Endothelial cell (in vitro differentiated cells): Measurements from ENCODE around the gene PFKFB3. TPM values are rescaled to one million over a fixed set of nuclear protein-coding genes. Genes with fewer than 3 reads are reported as not detected.

Source experiments
- DNase-seq: peaks from one replicate; pipeline ENCODE4 v3.0.0; 2021; ENCODE audit warnings: low spot score
- H3K27ac Mint-ChIP-seq: one replicate; pipeline ENCODE4 v1.8.0; 2021; ENCODE audit warnings: mixed read lengths, inconsistent platforms; ENCODE audit not compliant: unreplicated experiment
- H3K27me3 Mint-ChIP-seq: one replicate; pipeline ENCODE4 v1.8.0; 2021; ENCODE audit warnings: mild to moderate bottlenecking, moderate library complexity, mixed read lengths, inconsistent platforms; ENCODE audit not compliant: unreplicated experiment
- H3K36me3 Mint-ChIP-seq: one replicate; pipeline ENCODE4 v1.8.0; 2021; ENCODE audit warnings: mild to moderate bottlenecking, low read depth, mixed read lengths, inconsistent platforms; ENCODE audit not compliant: unreplicated experiment
- H3K4me1 Mint-ChIP-seq: one replicate; pipeline ENCODE4 v1.8.0; 2021; ENCODE audit warnings: mild to moderate bottlenecking, mixed read lengths, inconsistent platforms; ENCODE audit not compliant: unreplicated experiment
- H3K4me3 Mint-ChIP-seq: one replicate; pipeline ENCODE4 v1.8.0; 2021; ENCODE audit warnings: mild to moderate bottlenecking, mixed read lengths, inconsistent platforms; ENCODE audit not compliant: unreplicated experiment
- H3K9me3 Mint-ChIP-seq: one replicate; pipeline ENCODE4 v1.8.0; 2021; ENCODE audit warnings: mixed read lengths, inconsistent platforms; ENCODE audit not compliant: unreplicated experiment
- total RNA-seq: library from RNA; stranded (reverse); fragmentation: NEBNext Ultra II Directional; extraction: Animal tissue kit (Norgen Biotek cat#: 25700); gene quantifications from one replicate; pipeline ENCODE4 v1.2.1, GENCODE V29; 2021; ENCODE audit not compliant: unreplicated experiment
- TF ChIP-seq, protein P1 (sequence below): fragments of 200-600 bp; sonication (generic); IDR thresholded peaks from one replicate; pipeline ENCODE4 v1.5.0; 2021; ENCODE audit warnings: antibody characterized with exemption; ENCODE audit not compliant: unreplicated experiment

PFKFB3 gene
- total RNA-seq, 1 donor from 2014 or later, result 32.3 TPM

- no peak for DNase-seq
- Mint-ChIP-seq H3K4me1 (peaks cover 2% of the 10 kb centered on the region), H3K27me3 (peaks cover 17% of the 10 kb centered on the region), H3K4me3 (no peak overlapping the region), H3K9me3 (no peaks in the 10 kb centered on the region), H3K27ac (no peak overlapping the region), H3K36me3 (peaks cover 49% of the 10 kb centered on the region)
- TF ChIP-seq, protein P1, sequence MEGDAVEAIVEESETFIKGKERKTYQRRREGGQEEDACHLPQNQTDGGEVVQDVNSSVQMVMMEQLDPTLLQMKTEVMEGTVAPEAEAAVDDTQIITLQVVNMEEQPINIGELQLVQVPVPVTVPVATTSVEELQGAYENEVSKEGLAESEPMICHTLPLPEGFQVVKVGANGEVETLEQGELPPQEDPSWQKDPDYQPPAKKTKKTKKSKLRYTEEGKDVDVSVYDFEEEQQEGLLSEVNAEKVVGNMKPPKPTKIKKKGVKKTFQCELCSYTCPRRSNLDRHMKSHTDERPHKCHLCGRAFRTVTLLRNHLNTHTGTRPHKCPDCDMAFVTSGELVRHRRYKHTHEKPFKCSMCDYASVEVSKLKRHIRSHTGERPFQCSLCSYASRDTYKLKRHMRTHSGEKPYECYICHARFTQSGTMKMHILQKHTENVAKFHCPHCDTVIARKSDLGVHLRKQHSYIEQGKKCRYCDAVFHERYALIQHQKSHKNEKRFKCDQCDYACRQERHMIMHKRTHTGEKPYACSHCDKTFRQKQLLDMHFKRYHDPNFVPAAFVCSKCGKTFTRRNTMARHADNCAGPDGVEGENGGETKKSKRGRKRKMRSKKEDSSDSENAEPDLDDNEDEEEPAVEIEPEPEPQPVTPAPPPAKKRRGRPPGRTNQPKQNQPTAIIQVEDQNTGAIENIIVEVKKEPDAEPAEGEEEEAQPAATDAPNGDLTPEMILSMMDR, result no peak
Observed at GRCh38 chr10:6232225-6232807, 29.6 kb downstream of the PFKFB3 start.

DNA sequence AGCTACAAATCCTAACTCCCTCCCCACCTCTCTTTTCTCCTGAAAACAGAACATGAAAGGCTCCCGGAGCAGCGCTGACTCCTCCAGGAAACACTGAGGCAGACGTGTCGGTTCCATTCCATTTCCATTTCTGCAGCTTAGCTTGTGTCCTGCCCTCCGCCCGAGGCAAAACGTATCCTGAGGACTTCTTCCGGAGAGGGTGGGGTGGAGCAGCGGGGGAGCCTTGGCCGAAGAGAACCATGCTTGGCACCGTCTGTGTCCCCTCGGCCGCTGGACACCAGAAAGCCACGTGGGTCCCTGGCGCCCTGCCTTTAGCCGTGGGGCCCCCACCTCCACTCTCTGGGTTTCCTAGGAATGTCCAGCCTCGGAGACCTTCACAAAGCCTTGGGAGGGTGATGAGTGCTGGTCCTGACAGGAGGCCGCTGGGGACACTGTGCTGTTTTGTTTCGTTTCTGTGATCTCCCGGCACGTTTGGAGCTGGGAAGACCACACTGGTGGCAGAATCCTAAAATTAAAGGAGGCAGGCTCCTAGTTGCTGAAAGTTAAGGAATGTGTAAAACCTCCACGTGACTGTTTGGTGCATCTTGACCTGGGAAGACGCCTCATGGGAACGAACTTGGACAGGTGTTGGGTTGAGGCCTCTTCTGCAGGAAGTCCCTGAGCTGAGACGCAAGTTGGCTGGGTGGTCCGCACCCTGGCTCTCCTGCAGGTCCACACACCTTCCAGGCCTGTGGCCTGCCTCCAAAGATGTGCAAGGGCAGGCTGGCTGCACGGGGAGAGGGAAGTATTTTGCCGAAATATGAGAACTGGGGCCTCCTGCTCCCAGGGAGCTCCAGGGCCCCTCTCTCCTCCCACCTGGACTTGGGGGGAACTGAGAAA is 30.4 kb downstream of the PFKFB3 start:
- no peak overlapping the region for H3K4me3 Mint-ChIP-seq
- peaks cover 2% of the 10 kb centered on the region for H3K4me1 Mint-ChIP-seq
- TF ChIP-seq, protein P1, result no peak
- peaks cover 16% of the 10 kb centered on the region for H3K27me3 Mint-ChIP-seq
- DNase-seq, result no peak
- peaks cover 47% of the 10 kb centered on the region for H3K36me3 Mint-ChIP-seq
- H3K27ac Mint-ChIP-seq, result no peak overlapping the region
- H3K9me3 Mint-ChIP-seq, result no peaks in the 10 kb centered on the region

GRCh38 chr10:6233725-6234277 is 31.1 kb downstream of the PFKFB3 start:
- no peak overlapping the region for H3K4me3 Mint-ChIP-seq
- H3K36me3 Mint-ChIP-seq, result peaks cover 45% of the 10 kb centered on the region
- no peak for DNase-seq
- no peak overlapping the region for H3K27ac Mint-ChIP-seq
- H3K9me3 Mint-ChIP-seq, result no peaks in the 10 kb centered on the region
- peaks cover 12% of the 10 kb centered on the region for H3K27me3 Mint-ChIP-seq
- peaks cover 4% of the 10 kb centered on the region for H3K4me1 Mint-ChIP-seq
- TF ChIP-seq, protein P1, result no peak

DNA sequence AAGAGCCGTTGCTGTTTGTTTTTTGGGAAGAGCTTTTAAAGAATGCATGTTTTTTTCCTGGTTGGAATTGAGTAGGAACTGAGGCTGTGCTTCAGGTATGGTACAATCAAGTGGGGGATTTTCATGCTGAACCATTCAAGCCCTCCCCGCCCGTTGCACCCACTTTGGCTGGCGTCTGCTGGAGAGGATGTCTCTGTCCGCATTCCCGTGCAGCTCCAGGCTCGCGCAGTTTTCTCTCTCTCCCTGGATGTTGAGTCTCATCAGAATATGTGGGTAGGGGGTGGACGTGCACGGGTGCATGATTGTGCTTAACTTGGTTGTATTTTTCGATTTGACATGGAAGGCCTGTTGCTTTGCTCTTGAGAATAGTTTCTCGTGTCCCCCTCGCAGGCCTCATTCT is 31.6 kb downstream of the PFKFB3 start:
- TF ChIP-seq, protein P1, result no peak
- peaks cover 12% of the 10 kb centered on the region for H3K27me3 Mint-ChIP-seq
- H3K4me3 Mint-ChIP-seq, result peak overlapping the region; percentile 29
- H3K36me3 Mint-ChIP-seq, result peaks cover 45% of the 10 kb centered on the region
- no peak for DNase-seq
- H3K4me1 Mint-ChIP-seq, result peaks cover 10% of the 10 kb centered on the region
- no peak overlapping the region for H3K27ac Mint-ChIP-seq
- no peaks in the 10 kb centered on the region for H3K9me3 Mint-ChIP-seq
